Measurements from ENCODE around the gene TPPP2. TPM values are rescaled to one million over a fixed set of nuclear protein-coding genes. Genes with fewer than 3 reads are reported as not detected.

TPPP2 gene
- polyA plus RNA-seq, 1 experiment, result not detected

DNA sequence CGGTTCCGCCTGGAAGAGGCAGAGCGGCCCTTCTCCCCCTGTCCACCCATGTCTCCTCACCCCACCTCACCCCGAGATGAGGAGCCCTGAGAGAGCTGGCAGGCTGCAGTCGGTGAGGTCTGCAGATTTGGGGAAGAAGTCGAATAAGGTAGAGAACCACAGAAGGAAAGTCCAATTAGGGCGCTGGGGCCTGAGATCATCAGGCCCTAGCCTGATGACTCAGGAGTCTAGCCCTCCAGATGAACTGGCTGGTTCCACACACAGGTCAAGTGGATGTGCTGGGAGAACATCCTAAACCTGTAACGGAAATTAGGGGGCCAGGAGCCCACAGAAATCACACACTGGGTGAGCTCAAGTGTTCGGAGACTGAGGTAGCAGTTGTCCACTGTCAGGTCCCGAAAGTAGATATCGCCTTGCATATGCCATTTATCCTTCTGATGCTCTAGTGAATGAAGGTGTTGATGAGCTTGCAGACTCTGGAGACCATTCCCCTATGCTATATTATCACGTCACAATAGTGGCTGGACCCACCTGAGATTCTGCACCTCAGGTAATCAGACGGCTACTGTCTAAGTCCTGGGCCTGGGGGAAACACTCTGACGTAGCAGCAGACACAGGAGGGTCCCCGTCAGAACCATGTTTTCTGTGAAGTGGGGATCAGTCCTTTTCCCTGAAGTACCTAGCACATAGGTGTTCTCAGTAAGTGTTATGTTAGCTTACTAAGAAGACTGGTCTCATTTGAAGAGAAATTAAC is 41.1 kb upstream of the TPPP2 start:
- Histone ChIP-seq H3K27me3 (ENCODE audit: control insufficient read depth, insufficient read depth, low read length) (no peaks in the 10 kb centered on the region), H3K9me3 (ENCODE audit: control insufficient read depth, insufficient read depth, low read length) (no peaks in the 10 kb centered on the region), H3K4me3 (ENCODE audit: low read depth, low read length) (peak overlapping the region; percentile 34), H3K27ac (ENCODE audit: low read depth, low read length) (peak overlapping the region; percentile 48)
- ChIA-PET CTCF (interaction anchor here (1.1 to 2.7 kb wide), 4 partner anchors 18 to 116 kb away, joined by 4 to 32 read pairs (median 6); no protein-coding TSS in a partner anchor), POLR2A (interaction anchor here (1.0 kb wide), 1 partner anchor 82 kb away, joined by 3 read pairs; no protein-coding TSS in a partner anchor)
- TF ChIP-seq, protein P1, sequence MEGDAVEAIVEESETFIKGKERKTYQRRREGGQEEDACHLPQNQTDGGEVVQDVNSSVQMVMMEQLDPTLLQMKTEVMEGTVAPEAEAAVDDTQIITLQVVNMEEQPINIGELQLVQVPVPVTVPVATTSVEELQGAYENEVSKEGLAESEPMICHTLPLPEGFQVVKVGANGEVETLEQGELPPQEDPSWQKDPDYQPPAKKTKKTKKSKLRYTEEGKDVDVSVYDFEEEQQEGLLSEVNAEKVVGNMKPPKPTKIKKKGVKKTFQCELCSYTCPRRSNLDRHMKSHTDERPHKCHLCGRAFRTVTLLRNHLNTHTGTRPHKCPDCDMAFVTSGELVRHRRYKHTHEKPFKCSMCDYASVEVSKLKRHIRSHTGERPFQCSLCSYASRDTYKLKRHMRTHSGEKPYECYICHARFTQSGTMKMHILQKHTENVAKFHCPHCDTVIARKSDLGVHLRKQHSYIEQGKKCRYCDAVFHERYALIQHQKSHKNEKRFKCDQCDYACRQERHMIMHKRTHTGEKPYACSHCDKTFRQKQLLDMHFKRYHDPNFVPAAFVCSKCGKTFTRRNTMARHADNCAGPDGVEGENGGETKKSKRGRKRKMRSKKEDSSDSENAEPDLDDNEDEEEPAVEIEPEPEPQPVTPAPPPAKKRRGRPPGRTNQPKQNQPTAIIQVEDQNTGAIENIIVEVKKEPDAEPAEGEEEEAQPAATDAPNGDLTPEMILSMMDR (IDR thresholded peaks at IDR 0.05; ENCODE audit: low read depth, low read length), result no peak
- no peak for DNase-seq (ENCODE audit: low read depth, low spot score)

DNA sequence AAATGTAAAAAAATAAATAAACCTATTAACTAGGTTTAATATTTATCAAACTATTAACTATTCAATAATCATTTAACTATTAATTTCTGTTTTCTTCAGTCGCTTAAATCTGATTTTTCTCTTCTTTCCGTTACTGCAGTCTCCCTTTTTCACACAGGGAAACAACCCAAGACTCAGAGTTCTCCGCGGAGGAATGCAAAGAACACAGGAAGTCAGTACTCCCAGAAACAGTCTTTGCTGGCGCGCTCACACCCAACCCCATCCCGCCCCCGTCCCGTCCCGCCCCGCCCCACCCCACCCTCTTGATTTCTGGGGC is 40.6 kb upstream of the TPPP2 start:
- no peak overlapping the region for H3K27ac ChIP-seq (ENCODE audit: low read depth, low read length)
- ChIA-PET POLR2A (no interaction called here), CTCF (interaction anchor here (1.1 to 2.7 kb wide), 3 partner anchors 19 to 115 kb away, joined by 4 to 32 read pairs (median 8); no protein-coding TSS in a partner anchor)
- no peaks in the 10 kb centered on the region for H3K27me3 ChIP-seq (ENCODE audit: control insufficient read depth, insufficient read depth, low read length)
- TF ChIP-seq, protein P1 (IDR thresholded peaks at IDR 0.05; ENCODE audit: low read depth, low read length), result no peak
- DNase-seq (ENCODE audit: low read depth, low spot score), result no peak
- H3K9me3 ChIP-seq (ENCODE audit: control insufficient read depth, insufficient read depth, low read length), result no peaks in the 10 kb centered on the region
- H3K4me3 ChIP-seq (ENCODE audit: low read depth, low read length), result peak overlapping the region; percentile 88

DNA sequence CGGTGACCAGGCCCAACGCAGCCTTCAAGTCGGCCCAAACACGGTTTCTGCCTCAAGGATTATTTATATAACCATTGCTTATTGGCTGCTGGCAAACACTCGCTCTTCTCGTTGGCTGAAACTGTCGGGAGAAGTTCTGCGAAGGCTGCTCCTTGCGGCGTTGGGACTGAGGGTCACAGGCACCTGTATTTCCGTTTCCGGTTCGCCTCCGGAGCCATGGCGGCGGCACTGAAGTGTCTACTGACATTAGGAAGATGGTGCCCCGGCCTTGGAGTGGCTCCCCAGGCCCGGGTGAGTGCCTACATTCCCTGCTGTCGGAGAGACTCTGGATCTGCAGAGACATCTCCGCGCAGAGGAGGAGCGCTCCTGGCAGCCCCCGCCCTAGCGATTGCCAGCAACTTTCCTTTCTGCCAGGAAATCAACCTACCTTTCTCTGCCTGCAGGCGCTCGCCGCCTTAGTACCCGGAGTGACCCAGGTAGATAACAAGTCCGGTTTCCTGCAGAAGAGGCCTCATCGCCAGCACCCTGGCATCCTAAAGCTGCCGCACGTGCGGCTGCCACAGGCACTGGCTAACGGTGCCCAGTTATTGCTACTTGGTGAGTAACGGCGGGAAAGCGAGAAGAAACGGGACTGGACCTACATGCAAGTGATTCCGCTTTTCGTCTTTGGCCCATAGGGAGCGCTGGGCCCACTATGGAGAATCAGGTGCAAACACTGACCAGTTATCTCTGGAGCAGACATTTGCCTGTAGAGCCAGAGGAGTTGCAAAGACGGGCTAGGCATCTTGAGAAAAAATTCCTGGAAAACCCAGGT is 40.0 kb upstream of the TPPP2 start, which contains the start of gene METTL17:
Gene METTL17 (plus strand): TSS at position 194 of the 814 bp plus-strand sequence. CDS start 23 bp downstream, at position 217.
- Histone ChIP-seq H3K9me3 (ENCODE audit: control insufficient read depth, insufficient read depth, low read length) (no peaks in the 10 kb centered on the region), H3K27ac (ENCODE audit: low read depth, low read length) (peak within 1 kb of the TSS; percentile 52), H3K27me3 (ENCODE audit: control insufficient read depth, insufficient read depth, low read length) (no peaks in the 10 kb centered on the region), H3K4me3 (ENCODE audit: low read depth, low read length) (peak within 1 kb of the TSS; percentile 88)
- TF ChIP-seq, protein P1 (IDR thresholded peaks at IDR 0.05; ENCODE audit: low read depth, low read length), result peak; percentile 48
- CTCF ChIA-PET, result interaction anchor here (0.6 to 4.0 kb wide), 4 partner anchors 19 to 272 kb away, joined by 4 to 32 read pairs (median 14); no protein-coding TSS in a partner anchor
- POLR2A ChIA-PET, result no interaction called here
- peak; percentile 96 for DNase-seq (ENCODE audit: low read depth, low spot score)

DNA sequence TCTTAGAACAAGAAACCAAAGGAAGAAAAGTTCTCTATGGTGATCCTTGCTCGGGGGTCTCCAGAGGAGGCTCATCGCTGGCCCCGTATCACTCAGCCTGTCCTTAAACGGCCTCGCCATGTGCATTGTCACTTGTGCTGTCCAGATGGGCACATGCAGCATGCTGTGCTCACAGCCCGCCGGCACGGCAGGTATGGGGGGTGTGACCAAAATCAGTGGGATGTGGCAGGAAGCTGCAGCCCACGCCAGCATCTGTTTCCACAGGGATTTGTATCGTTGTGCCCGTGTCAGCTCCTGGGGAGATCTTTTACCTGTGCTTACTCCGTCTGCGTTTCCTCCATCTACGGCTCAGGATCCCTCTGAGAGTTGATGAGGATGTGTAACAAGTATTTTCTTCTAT is 33.5 kb upstream of the TPPP2 start:
- Histone ChIP-seq H3K9me3 (ENCODE audit: control insufficient read depth, insufficient read depth, low read length) (no peaks in the 10 kb centered on the region), H3K27ac (ENCODE audit: low read depth, low read length) (no peak overlapping the region), H3K4me3 (ENCODE audit: low read depth, low read length) (no peak overlapping the region), H3K27me3 (ENCODE audit: control insufficient read depth, insufficient read depth, low read length) (no peaks in the 10 kb centered on the region)
- POLR2A ChIA-PET, result no interaction called here
- DNase-seq (ENCODE audit: low read depth, low spot score), result no peak
- TF ChIP-seq, protein P1 (IDR thresholded peaks at IDR 0.05; ENCODE audit: low read depth, low read length), result no peak
- CTCF ChIA-PET, result interaction anchor here (1.0 to 7.7 kb wide), 5 partner anchors 9 to 107 kb away, joined by 3 to 55 read pairs (median 19); no protein-coding TSS in a partner anchor
